ENCODE data around the gene LCP1.

DNA sequence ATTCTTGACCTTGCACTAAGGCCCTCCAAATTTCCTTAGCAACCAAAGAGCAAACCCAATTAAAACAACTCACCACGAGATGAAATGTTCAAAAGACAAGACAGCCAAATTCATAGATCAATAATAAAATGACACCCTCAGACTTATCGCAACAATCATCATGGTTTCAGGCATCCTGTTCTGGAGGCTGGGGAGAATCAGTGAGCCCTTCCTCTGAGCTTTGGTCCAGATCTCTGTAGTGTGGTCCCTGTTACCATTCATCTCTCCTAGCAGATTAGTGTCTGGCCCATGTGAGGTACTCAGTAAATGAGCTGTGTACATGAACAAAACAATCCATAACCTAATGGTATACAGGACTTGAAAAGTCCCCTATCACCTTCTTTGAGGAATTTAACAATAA is 12.2 kb downstream of the LCP1 start:
- no peak for TF ChIP-seq ZNF274 (IDR thresholded peaks at IDR 0.05; ENCODE audit: low read depth, low read length)
- TF ChIP-seq YY1 (IDR thresholded peaks at IDR 0.05; ENCODE audit: insufficient read depth, insufficient read length), result no peak
